Endothelial cell (in vitro differentiated cells): ENCODE results near the gene ESPNL. TPM values are rescaled to one million over a fixed set of nuclear protein-coding genes. Genes with fewer than 3 reads are reported as not detected.
"Not testable (repeated sequence)": the region's sequence is repeated elsewhere in the genome, so short reads cannot be mapped to it uniquely, and the experiment has no call there.

Experiments
- DNase-seq: peaks from one replicate; pipeline ENCODE4 v3.0.0; 2021; ENCODE audit warnings: low spot score
- H3K27ac Mint-ChIP-seq: one replicate; pipeline ENCODE4 v1.8.0; 2021; ENCODE audit warnings: mixed read lengths, inconsistent platforms; ENCODE audit not compliant: unreplicated experiment
- H3K27me3 Mint-ChIP-seq: one replicate; pipeline ENCODE4 v1.8.0; 2021; ENCODE audit warnings: mild to moderate bottlenecking, moderate library complexity, mixed read lengths, inconsistent platforms; ENCODE audit not compliant: unreplicated experiment
- H3K36me3 Mint-ChIP-seq: one replicate; pipeline ENCODE4 v1.8.0; 2021; ENCODE audit warnings: mild to moderate bottlenecking, low read depth, mixed read lengths, inconsistent platforms; ENCODE audit not compliant: unreplicated experiment
- H3K4me1 Mint-ChIP-seq: one replicate; pipeline ENCODE4 v1.8.0; 2021; ENCODE audit warnings: mild to moderate bottlenecking, mixed read lengths, inconsistent platforms; ENCODE audit not compliant: unreplicated experiment
- H3K4me3 Mint-ChIP-seq: one replicate; pipeline ENCODE4 v1.8.0; 2021; ENCODE audit warnings: mild to moderate bottlenecking, mixed read lengths, inconsistent platforms; ENCODE audit not compliant: unreplicated experiment
- H3K9me3 Mint-ChIP-seq: one replicate; pipeline ENCODE4 v1.8.0; 2021; ENCODE audit warnings: mixed read lengths, inconsistent platforms; ENCODE audit not compliant: unreplicated experiment
- CTCF ChIP-seq: fragments of 200-600 bp; sonication (generic); IDR thresholded peaks from one replicate; pipeline ENCODE4 v1.5.0; 2021; ENCODE audit warnings: antibody characterized with exemption; ENCODE audit not compliant: unreplicated experiment
- total RNA-seq: library from RNA; stranded (reverse); fragmentation: NEBNext Ultra II Directional; extraction: Animal tissue kit (Norgen Biotek cat#: 25700); gene quantifications from one replicate; pipeline ENCODE4 v1.2.1, GENCODE V29; 2021; ENCODE audit not compliant: unreplicated experiment

Gene ESPNL
- total RNA-seq, 1 donor from 2014 or later, result 0.82 TPM

DNA sequence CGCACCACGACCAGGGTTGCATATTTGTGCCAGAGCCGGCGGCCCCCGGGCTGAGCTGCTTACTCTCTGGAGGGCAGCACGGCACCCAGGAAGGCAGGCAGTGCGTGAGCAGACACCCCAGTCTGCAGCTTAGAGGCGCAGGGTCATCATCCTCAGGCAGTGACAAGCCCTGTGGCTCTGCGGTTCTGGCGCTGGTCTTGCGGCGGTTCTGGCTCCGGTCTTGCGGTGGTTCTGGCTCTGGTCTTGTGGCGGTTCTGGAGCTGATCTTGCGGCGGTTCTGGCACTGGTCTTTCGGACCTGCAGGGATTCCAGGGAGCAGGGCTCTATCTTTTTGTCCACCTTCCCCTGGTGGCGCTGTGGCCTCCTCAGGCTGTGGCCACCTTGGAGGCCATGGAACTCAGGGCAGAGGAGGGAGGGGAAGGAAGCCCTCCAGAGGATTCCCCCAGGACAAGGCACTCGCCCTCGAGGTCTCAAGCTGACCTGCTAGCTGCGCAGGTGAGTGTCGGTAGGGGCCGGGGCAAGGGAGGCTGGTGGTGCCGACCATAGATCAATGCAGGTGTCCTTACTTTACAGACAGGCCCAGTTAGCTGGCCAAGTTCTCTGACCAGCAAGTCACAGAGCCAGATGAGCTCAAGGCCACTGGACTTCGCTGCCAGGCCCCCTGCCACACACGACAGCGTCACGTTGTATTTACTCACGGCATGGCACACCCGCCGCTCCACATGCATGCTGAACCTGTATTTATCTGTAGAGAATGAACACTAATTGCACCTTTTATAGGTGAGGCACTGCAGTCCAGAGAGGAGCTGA, 14.9 kb downstream of the ESPNL start:
- Mint-ChIP-seq H3K9me3 (peaks cover 6% of the 10 kb centered on the region), H3K27me3 (peaks cover 8% of the 10 kb centered on the region), H3K36me3 (no peaks in the 10 kb centered on the region), H3K4me1 (no peaks in the 10 kb centered on the region), H3K27ac (no peak overlapping the region), H3K4me3 (no peak overlapping the region)
- no peak for DNase-seq
- TF ChIP-seq CTCF, result no peak

- H3K36me3 Mint-ChIP-seq, H3K9me3 Mint-ChIP-seq, H3K4me1 Mint-ChIP-seq, H3K4me3 Mint-ChIP-seq, H3K27ac Mint-ChIP-seq, H3K27me3 Mint-ChIP-seq, DNase-seq: not testable (repeated sequence)
Measured at GRCh38 chr2:238115709-238116108, 15.6 kb downstream of the ESPNL start.

DNA sequence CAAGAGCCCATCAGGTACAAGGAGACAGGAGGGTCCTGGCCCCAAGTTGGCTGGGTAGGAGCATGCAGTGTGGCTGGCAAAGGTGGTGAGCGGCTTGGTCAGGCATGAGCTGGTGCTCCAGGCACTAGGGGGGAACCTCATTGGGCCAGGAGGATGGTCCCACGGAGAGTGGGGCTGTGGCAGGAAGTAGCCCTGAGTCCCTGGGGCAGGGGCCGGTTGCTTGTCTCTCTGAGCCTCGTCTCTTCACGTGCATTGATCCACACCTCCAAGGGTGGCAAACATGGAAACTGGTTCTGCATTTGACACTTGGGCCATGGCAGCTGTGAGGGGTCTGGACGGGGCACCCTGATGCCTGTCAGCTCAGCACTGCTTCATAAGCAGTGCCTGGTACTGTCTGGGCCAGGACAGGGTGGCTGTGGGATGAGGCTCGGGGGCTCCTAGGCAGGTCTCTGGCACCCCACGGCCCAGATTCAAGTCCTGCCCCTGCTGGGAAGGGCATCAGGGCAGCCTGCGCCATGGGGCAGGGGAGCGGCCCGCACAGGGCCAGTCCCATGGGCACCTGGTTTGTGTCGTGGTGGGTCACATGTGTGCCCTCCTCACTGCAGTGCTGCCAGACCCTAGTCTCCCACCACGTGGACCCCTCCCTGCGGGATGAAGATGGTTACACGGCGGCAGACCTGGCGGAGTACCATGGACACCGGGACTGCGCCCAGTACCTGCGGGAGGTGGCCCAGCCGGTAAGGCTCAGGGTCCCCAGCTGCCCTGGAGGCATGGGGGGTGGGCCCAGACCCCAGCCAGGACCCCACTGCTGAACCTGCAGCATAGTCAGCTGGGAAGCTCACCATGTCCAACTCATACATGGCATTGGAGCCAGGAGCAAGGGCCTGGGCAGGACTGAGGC, 16.4 kb downstream of the ESPNL start:
- TF ChIP-seq CTCF, result no peak
- H3K27me3 Mint-ChIP-seq, result peaks cover 8% of the 10 kb centered on the region
- H3K9me3 Mint-ChIP-seq, result peaks cover 6% of the 10 kb centered on the region
- no peak overlapping the region for H3K4me3 Mint-ChIP-seq
- H3K4me1 Mint-ChIP-seq, result no peaks in the 10 kb centered on the region
- no peaks in the 10 kb centered on the region for H3K36me3 Mint-ChIP-seq
- no peak for DNase-seq
- H3K27ac Mint-ChIP-seq, result no peak overlapping the region

DNA sequence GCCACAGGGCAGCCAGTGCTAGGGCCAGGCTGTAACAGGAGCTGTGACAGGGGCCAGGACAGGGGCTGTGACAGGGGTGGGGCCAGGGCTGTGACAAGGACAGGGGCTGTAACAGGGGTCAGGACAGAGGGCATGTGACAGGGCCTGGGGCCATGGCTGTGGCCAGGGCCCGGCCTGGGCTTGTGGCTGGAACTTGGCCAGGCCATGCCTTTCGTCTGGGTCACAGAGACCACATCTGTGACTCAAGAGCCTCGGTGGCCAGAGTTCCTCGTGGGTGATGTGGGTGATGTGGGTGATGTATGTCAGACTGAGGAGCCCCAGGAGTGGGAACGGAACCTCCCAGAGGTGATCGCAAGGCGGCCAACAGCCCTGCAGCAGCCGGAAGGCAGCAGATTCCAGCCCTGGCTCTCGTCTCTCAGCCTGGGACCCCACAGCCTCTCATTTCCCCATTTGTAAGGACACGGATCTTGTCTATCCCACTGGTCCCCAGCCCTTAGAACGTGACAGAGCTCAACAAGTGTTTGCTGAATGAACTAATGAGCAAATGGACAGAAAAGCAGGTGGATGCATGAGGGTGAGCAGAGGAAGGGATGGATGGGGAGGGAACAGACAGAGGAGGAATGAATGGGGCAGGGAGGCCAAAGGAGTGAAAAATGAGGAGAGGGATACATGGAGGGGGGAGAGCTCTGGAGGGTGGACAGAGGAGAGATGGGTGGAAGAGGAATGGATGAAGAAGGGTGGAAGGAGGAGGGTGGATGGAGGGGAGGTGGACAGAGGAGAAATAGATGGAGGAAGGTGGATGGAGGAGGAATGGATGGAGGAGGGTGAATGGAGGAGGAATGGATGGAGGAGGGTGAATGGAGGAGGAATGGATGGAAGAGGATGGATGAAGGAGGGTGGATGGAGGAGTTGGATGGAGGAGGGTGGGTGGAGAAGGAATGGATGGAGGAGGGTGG, 17.3 kb downstream of the ESPNL start:
- Mint-ChIP-seq H3K27ac (no peak overlapping the region), H3K9me3 (peaks cover 6% of the 10 kb centered on the region), H3K4me1 (no peaks in the 10 kb centered on the region), H3K4me3 (no peak overlapping the region), H3K27me3 (peaks cover 8% of the 10 kb centered on the region), H3K36me3 (no peaks in the 10 kb centered on the region)
- DNase-seq, result no peak
- TF ChIP-seq CTCF, result no peak

DNA sequence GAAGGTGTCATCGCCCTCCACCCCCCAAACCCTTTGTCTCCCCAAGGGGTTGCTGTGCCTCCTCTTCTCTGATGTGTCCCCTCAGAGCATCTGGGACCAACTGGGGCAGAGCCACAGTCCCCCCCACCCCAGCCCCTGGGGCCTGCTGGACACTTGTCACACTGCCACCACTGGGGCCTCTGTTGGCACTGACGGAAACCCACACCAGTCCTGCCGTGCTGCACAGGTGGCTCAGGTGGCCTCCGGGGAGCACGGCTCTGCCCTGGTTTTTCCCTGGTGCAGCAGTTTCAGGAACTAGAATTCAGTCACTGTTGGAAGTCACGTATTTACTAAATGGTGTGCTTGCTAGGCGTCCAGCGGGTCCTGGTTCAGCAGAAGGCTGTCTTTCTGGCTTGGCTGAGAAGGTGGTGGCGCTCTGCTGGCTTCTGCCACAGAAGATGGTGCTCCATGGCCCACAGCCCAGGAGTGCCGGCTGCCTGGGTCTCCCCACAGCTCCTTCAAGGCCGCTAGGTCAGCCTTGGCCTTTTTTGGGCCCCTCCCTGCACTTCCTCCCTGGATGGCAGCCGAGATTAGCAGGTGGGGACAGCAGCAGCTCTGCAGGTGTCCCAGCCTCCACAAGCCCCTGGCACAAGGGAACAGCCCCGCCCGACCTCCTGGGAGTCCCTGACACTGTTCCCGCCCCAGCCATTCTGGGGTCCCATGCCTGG, 19.8 kb downstream of the ESPNL start:
- peaks cover 11% of the 10 kb centered on the region for H3K27me3 Mint-ChIP-seq
- H3K4me1 Mint-ChIP-seq, result no peaks in the 10 kb centered on the region
- H3K9me3 Mint-ChIP-seq, result no peaks in the 10 kb centered on the region
- no peaks in the 10 kb centered on the region for H3K36me3 Mint-ChIP-seq
- DNase-seq, result no peak
- no peak overlapping the region for H3K4me3 Mint-ChIP-seq
- H3K27ac Mint-ChIP-seq, result no peak overlapping the region
- TF ChIP-seq CTCF, result no peak
